Activated CD8-positive, alpha-beta T cell treated with anti-CD3 and anti-CD28 coated beads for 36 hours (primary cell): ENCODE data around the gene RXFP4. TPM values are rescaled to one million over a fixed set of nuclear protein-coding genes. Genes with fewer than 3 reads are reported as not detected.
A peak's percentile ranks its signal among the peaks of the same experiment; 100 is the strongest.
"Not testable (repeated sequence)": the region's sequence is repeated elsewhere in the genome, so short reads cannot be mapped to it uniquely, and the experiment has no call there.

Experiments
- ATAC-seq: fragments of 200-7000 bp; cut with Tn5 transposase; one replicate; pipeline ENCODE4 v1.10.0; 2021; ENCODE audit warnings: mild to moderate bottlenecking, moderate library complexity
- CTCF ChIA-PET: fragments of 350-600 bp; sonication (Branson Sonifier 250); formaldehyde crosslinking; loops from one replicate; lab custom pipeline; 2021; ENCODE audit warnings: antibody characterized with exemption; lab: Charles Lee
- POLR2A ChIA-PET: fragments of 350-600 bp; sonication (Branson Sonifier 250); formaldehyde crosslinking; loops from one replicate; lab custom pipeline; 2021; ENCODE audit warnings: antibody characterized with exemption; lab: Charles Lee
- DNase-seq: peaks from one replicate; pipeline ENCODE4 v3.0.0-alpha.2; 2020
- H3K27ac Mint-ChIP-seq: one replicate; pipeline ENCODE4 v1.8.0; 2021; ENCODE audit warnings: mild to moderate bottlenecking, mixed read lengths
- H3K27me3 Mint-ChIP-seq: one replicate; pipeline ENCODE4 v1.8.0; 2021; ENCODE audit warnings: mixed read lengths
- H3K36me3 Mint-ChIP-seq: one replicate; pipeline ENCODE4 v1.8.0; 2021; ENCODE audit warnings: low read depth, mixed read lengths
- H3K4me1 Mint-ChIP-seq: one replicate; pipeline ENCODE4 v1.8.0; 2021; ENCODE audit warnings: low read depth, mixed read lengths
- H3K4me3 Mint-ChIP-seq: one replicate; pipeline ENCODE4 v1.8.0; 2021; ENCODE audit warnings: mild to moderate bottlenecking, moderate library complexity, mixed read lengths
- H3K9me3 Mint-ChIP-seq: one replicate; pipeline ENCODE4 v1.8.0; 2021; ENCODE audit warnings: mixed read lengths
- CTCF ChIP-seq: fragments of 200-600 bp; IDR thresholded peaks from one replicate; pipeline ENCODE4 v1.8.0; 2022; ENCODE audit warnings: antibody characterized with exemption, mild to moderate bottlenecking
- intact Hi-C: fragments of 100-400 bp; cut with micrococcal nuclease; formaldehyde crosslinking; loops from one replicate; pipeline ENCODE4 v1.10.0; 2022
- total RNA-seq, 2 experiments: library from RNA; stranded (reverse); gene quantifications; one replicate each; pipeline ENCODE4 v1.2.3, GENCODE V29; 2021

Gene RXFP4
- total RNA-seq, 2 experiments from 2014 or later = not detected

- no peaks in the 10 kb centered on the region for H3K9me3 Mint-ChIP-seq
- ChIA-PET POLR2A (interaction anchor here (0.6 to 5.5 kb wide), 3 partner anchors 7 to 100 kb away, joined by 3 to 35 read pairs (median 18); partner anchors contain the start of gene ARHGEF2), CTCF (interaction anchor here (1.9 kb wide), 1 partner anchor 61 kb away, joined by 7 read pairs; no protein-coding TSS in a partner anchor)
- no peak for TF ChIP-seq CTCF
- no peak overlapping the region for H3K4me3 Mint-ChIP-seq
- peak overlapping the region; percentile 31 for H3K27ac Mint-ChIP-seq
- H3K36me3 Mint-ChIP-seq = peaks cover 56% of the 10 kb centered on the region
- intact Hi-C loops = no loop called here
- no peak for ATAC-seq
- H3K27me3 Mint-ChIP-seq = no peaks in the 10 kb centered on the region
- no peak for DNase-seq
- H3K4me1 Mint-ChIP-seq = peaks cover 36% of the 10 kb centered on the region
Observed at GRCh38 chr1:155929057-155929456, 12.4 kb upstream of the RXFP4 start.

GRCh38 chr1:155930725-155931124, 10.7 kb upstream of the RXFP4 start:
- H3K9me3 Mint-ChIP-seq, DNase-seq, ATAC-seq, intact Hi-C loops, H3K27me3 Mint-ChIP-seq: not testable (repeated sequence)
- peak overlapping the region; percentile 38 for H3K4me3 Mint-ChIP-seq
- POLR2A ChIA-PET = interaction anchor here (0.5 to 6.0 kb wide), 6 partner anchors 9 to 1764 kb away, joined by 3 to 46 read pairs (median 11); partner anchors contain the start of gene ARHGEF2
- peaks cover 52% of the 10 kb centered on the region for H3K36me3 Mint-ChIP-seq
- CTCF ChIA-PET = interaction anchor here (1.2 to 6.1 kb wide), 4 partner anchors 48 to 123 kb away, joined by 3 to 78 read pairs (median 6); partner anchors contain the start of genes ARHGEF2, LAMTOR2 and UBQLN4
- peak overlapping the region; percentile 70 for H3K27ac Mint-ChIP-seq
- H3K4me1 Mint-ChIP-seq = peaks cover 36% of the 10 kb centered on the region

- intact Hi-C loops = no loop called here
- H3K27me3 Mint-ChIP-seq = no peaks in the 10 kb centered on the region
- CTCF ChIA-PET = interaction anchor here (1.2 to 6.1 kb wide), 4 partner anchors 45 to 135 kb away, joined by 3 to 78 read pairs (median 12); partner anchors contain the start of genes LAMTOR2 and UBQLN4
- DNase-seq (no peak), ATAC-seq (no peak)
- TF ChIP-seq CTCF = no peak
- POLR2A ChIA-PET = interaction anchor here (0.5 to 6.0 kb wide), 8 partner anchors 10 to 1765 kb away, joined by 3 to 46 read pairs (median 4); partner anchors contain the start of gene ARHGEF2
- no peak overlapping the region for H3K4me3 Mint-ChIP-seq
- H3K27ac Mint-ChIP-seq = peak overlapping the region; percentile 27
- no peaks in the 10 kb centered on the region for H3K9me3 Mint-ChIP-seq
- H3K4me1 Mint-ChIP-seq = peaks cover 39% of the 10 kb centered on the region
- H3K36me3 Mint-ChIP-seq = peaks cover 49% of the 10 kb centered on the region
Observed at GRCh38 chr1:155931332-155932038, 10.0 kb upstream of the RXFP4 start.

- DNase-seq (no peak), ATAC-seq (no peak)
- H3K4me3 Mint-ChIP-seq = no peak overlapping the region
- H3K36me3 Mint-ChIP-seq = peaks cover 43% of the 10 kb centered on the region
- CTCF ChIA-PET = interaction anchor here (0.6 to 6.1 kb wide), 7 partner anchors 10 to 134 kb away, joined by 3 to 78 read pairs (median 3); no protein-coding TSS in a partner anchor
- intact Hi-C loops = no loop called here
- TF ChIP-seq CTCF = no peak
- H3K27me3 Mint-ChIP-seq = no peaks in the 10 kb centered on the region
- H3K27ac Mint-ChIP-seq = peak overlapping the region; percentile 27
- H3K4me1 Mint-ChIP-seq = peaks cover 39% of the 10 kb centered on the region
- no peaks in the 10 kb centered on the region for H3K9me3 Mint-ChIP-seq
- POLR2A ChIA-PET = interaction anchor here (0.7 to 6.0 kb wide), 9 partner anchors 10 to 64 kb away, joined by 3 to 46 read pairs (median 4); partner anchors contain the start of gene ARHGEF2
Observed at GRCh38 chr1:155932081-155932480, 9.4 kb upstream of the RXFP4 start.

- no peaks in the 10 kb centered on the region for H3K27me3 Mint-ChIP-seq
- no peak for TF ChIP-seq CTCF
- peak overlapping the region; percentile 61 for H3K27ac Mint-ChIP-seq
- DNase-seq (no peak), ATAC-seq (no peak)
- H3K36me3 Mint-ChIP-seq = peaks cover 39% of the 10 kb centered on the region
- CTCF ChIA-PET = interaction anchor here (0.6 to 6.1 kb wide), 9 partner anchors 10 to 134 kb away, joined by 3 to 78 read pairs (median 4); no protein-coding TSS in a partner anchor
- intact Hi-C loops = no loop called here
- no peak overlapping the region for H3K4me3 Mint-ChIP-seq
- peaks cover 39% of the 10 kb centered on the region for H3K4me1 Mint-ChIP-seq
- POLR2A ChIA-PET = interaction anchor here (0.8 to 6.0 kb wide), 8 partner anchors 10 to 64 kb away, joined by 3 to 46 read pairs (median 4); partner anchors contain the start of gene ARHGEF2
- H3K9me3 Mint-ChIP-seq = no peaks in the 10 kb centered on the region
Observed at GRCh38 chr1:155932487-155932886, 9.0 kb upstream of the RXFP4 start.
